ENCODE data around the gene CSF2RB. TPM values are rescaled to one million over a fixed set of nuclear protein-coding genes. Genes with fewer than 3 reads are reported as not detected.

The CSF2RB gene
- total RNA-seq, 4 donors from 2014 or later, result 5.7 to 14.3 (median 10.8) TPM

- peaks cover 0 to 10% of the 10 kb centered on the region in 2 donors for H3K27me3 ChIP-seq
- H3K36me3 ChIP-seq, result no peaks in the 10 kb centered on the region
- WGBS, 2 donors, result 65 to 67% methylated on average over 2 of the region's 2 CpGs
These were observed 44.9 kb downstream of the CSF2RB start for GRCh38 chr22:36958366-36958765.

GRCh38 chr22:36961626-36962025, 48.2 kb downstream of the CSF2RB start:
- WGBS, 2 donors, result 42 to 61% methylated on average over 3 of the region's 3 CpGs
- DNase-seq (ENCODE audit: low spot score in 2 of 2), result no peak
- Histone ChIP-seq H3K4me1 (no peaks in the 10 kb centered on the region), H3K4me3 (no peak overlapping the region), H3K27ac (no peak overlapping the region), H3K9me3 (peaks cover 0 to 8% (median 0%) of the 10 kb centered on the region in 4 donors), H3K36me3 (no peaks in the 10 kb centered on the region), H3K27me3 (peaks cover 0 to 10% of the 10 kb centered on the region in 2 donors)
- TF ChIP-seq POLR2A (IDR thresholded peaks at IDR 0.05) (no peak), EP300 (IDR thresholded peaks at IDR 0.05) (no peak)
- TF ChIP-seq, protein P1, sequence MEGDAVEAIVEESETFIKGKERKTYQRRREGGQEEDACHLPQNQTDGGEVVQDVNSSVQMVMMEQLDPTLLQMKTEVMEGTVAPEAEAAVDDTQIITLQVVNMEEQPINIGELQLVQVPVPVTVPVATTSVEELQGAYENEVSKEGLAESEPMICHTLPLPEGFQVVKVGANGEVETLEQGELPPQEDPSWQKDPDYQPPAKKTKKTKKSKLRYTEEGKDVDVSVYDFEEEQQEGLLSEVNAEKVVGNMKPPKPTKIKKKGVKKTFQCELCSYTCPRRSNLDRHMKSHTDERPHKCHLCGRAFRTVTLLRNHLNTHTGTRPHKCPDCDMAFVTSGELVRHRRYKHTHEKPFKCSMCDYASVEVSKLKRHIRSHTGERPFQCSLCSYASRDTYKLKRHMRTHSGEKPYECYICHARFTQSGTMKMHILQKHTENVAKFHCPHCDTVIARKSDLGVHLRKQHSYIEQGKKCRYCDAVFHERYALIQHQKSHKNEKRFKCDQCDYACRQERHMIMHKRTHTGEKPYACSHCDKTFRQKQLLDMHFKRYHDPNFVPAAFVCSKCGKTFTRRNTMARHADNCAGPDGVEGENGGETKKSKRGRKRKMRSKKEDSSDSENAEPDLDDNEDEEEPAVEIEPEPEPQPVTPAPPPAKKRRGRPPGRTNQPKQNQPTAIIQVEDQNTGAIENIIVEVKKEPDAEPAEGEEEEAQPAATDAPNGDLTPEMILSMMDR (IDR thresholded peaks at IDR 0.05), result no peak

More at GRCh38 chr22:36958366-36958765, 44.9 kb downstream of the CSF2RB start:
- TF ChIP-seq, protein P1 (IDR thresholded peaks at IDR 0.05), result no peak
- no peak for TF ChIP-seq EP300 (IDR thresholded peaks at IDR 0.05)
- TF ChIP-seq POLR2A (IDR thresholded peaks at IDR 0.05), result no peak
- Histone ChIP-seq H3K4me3 (no peak overlapping the region), H3K9me3 (peaks cover 0 to 11% (median 0%) of the 10 kb centered on the region in 4 donors), H3K4me1 (no peaks in the 10 kb centered on the region), H3K27ac (no peak overlapping the region)
- DNase-seq (ENCODE audit: low spot score in 2 of 2), result no peak

DNA sequence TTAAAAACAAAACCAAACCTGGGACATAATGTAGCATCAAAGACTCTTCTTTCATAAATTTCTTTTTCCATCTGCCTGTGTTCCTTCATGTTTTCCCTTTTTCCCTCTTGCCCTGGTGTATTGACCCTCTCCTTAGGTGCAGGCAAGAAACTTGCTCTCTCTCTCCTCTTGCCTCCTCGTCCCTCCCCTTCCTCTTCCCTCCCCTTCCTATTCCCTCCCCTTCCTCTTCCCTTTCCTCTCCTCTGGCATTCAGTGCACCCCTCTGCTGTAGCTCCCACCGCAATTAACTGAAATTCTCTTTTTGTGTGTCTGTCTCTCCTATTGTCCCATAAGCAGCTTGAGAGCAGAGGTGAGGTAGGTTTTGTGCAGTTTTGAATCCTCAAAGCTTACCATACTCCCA, 49.9 kb downstream of the CSF2RB start:
- H3K4me3 ChIP-seq, result no peak overlapping the region
- H3K27ac ChIP-seq, result no peak overlapping the region
- 55 to 61% methylated on average over 2 of the region's 2 CpGs for WGBS, 2 donors
- no peaks in the 10 kb centered on the region for H3K9me3 ChIP-seq
- no peak for DNase-seq (ENCODE audit: low spot score in 2 of 2)
- no peaks in the 10 kb centered on the region for H3K36me3 ChIP-seq
- H3K4me1 ChIP-seq, result no peaks in the 10 kb centered on the region
- H3K27me3 ChIP-seq, result peaks cover 0 to 10% of the 10 kb centered on the region in 2 donors
- TF ChIP-seq EP300 (IDR thresholded peaks at IDR 0.05) (no peak), POLR2A (IDR thresholded peaks at IDR 0.05) (no peak)
- TF ChIP-seq, protein P1 (IDR thresholded peaks at IDR 0.05), result no peak

GRCh38 chr22:36964106-36964505, 50.7 kb downstream of the CSF2RB start:
- Histone ChIP-seq H3K4me1 (no peaks in the 10 kb centered on the region), H3K9me3 (no peaks in the 10 kb centered on the region), H3K36me3 (no peaks in the 10 kb centered on the region), H3K4me3 (no peak overlapping the region), H3K27me3 (peaks cover 0 to 10% of the 10 kb centered on the region in 2 donors), H3K27ac (no peak overlapping the region)
- TF ChIP-seq, protein P1 (IDR thresholded peaks at IDR 0.05), result no peak
- no peak for TF ChIP-seq EP300 (IDR thresholded peaks at IDR 0.05)
- TF ChIP-seq POLR2A (IDR thresholded peaks at IDR 0.05), result no peak
- DNase-seq (ENCODE audit: low spot score in 2 of 2), result no peak

GRCh38 chr22:36965696-36966095, 52.3 kb downstream of the CSF2RB start:
- 38 to 61% methylated on average over 2 of the region's 2 CpGs for WGBS, 2 donors
- DNase-seq (ENCODE audit: low spot score in 2 of 2), result no peak

More at GRCh38 chr22:36965696-36966095, 52.3 kb downstream of the CSF2RB start:
- TF ChIP-seq, protein P1 (IDR thresholded peaks at IDR 0.05), result no peak
- TF ChIP-seq EP300 (IDR thresholded peaks at IDR 0.05) (no peak), POLR2A (IDR thresholded peaks at IDR 0.05) (no peak)
- Histone ChIP-seq H3K27ac (no peak overlapping the region), H3K4me1 (no peaks in the 10 kb centered on the region), H3K4me3 (no peak overlapping the region), H3K36me3 (no peaks in the 10 kb centered on the region), H3K9me3 (no peaks in the 10 kb centered on the region), H3K27me3 (peaks cover 0 to 3% of the 10 kb centered on the region in 2 donors)

Data from tibial nerve (tissue), 4 donors.